Coronary artery (tissue), 2 donors: ENCODE results near the gene DOK3.

ENCODE experiments used
- DNase-seq: peaks from one replicate; pipeline ENCODE4 v3.0.0-alpha.2; 2017; ENCODE audit warnings: low spot score
- H3K27ac ChIP-seq, 2 donors: fragments of 200-600 bp; sonication (generic); one replicate each; pipeline ENCODE4 v1.5.1; 2016 to 2019
- H3K4me3 ChIP-seq: fragments of 200-600 bp; sonication (generic); 2 replicates; pipeline ENCODE4 v1.5.1; 2016; ENCODE audit warnings: mild to moderate bottlenecking, moderate library complexity
- CTCF ChIP-seq: fragments of 200-600 bp; sonication (generic); IDR thresholded peaks from one replicate; pipeline ENCODE4 v1.5.1; 2019; ENCODE audit warnings: antibody characterized with exemption

The DOK3 gene

GRCh38 chr5:177508837-177509236, 789 bp downstream of the DOK3 start:
- TF ChIP-seq CTCF, result no peak
- H3K27ac ChIP-seq, result peak overlapping the region in 1 of 2 donors; percentile 79
- no peak for DNase-seq
- H3K4me3 ChIP-seq, result peak overlapping the region; percentile 54

- DNase-seq, result no peak
- no peak for TF ChIP-seq CTCF
- peak overlapping the region; percentile 54 for H3K4me3 ChIP-seq
- peak overlapping the region in 1 of 2 donors; percentile 9 for H3K27ac ChIP-seq
Measured at GRCh38 chr5:177508221-177508611, 1.4 kb downstream of the DOK3 start.

- DNase-seq, result no peak
- Histone ChIP-seq H3K27ac (no peak overlapping the region), H3K4me3 (peak overlapping the region; percentile 54)
- no peak for TF ChIP-seq CTCF
Measured at GRCh38 chr5:177507596-177508220, 1.9 kb downstream of the DOK3 start.

- H3K27ac ChIP-seq, result no peak overlapping the region
- no peak for DNase-seq
- TF ChIP-seq CTCF, result no peak
- no peak overlapping the region for H3K4me3 ChIP-seq
Measured at GRCh38 chr5:177507165-177507564, 2.5 kb downstream of the DOK3 start.

- DNase-seq, result no peak
- no peak for TF ChIP-seq CTCF
- H3K4me3 ChIP-seq, result no peak overlapping the region
- H3K27ac ChIP-seq, result no peak overlapping the region
Measured at GRCh38 chr5:177505075-177505474, 4.6 kb downstream of the DOK3 start.

- no peak for DNase-seq
- TF ChIP-seq CTCF, result no peak
- Histone ChIP-seq H3K4me3 (no peak overlapping the region), H3K27ac (no peak overlapping the region)
Measured at GRCh38 chr5:177504086-177505056, 5.3 kb downstream of the DOK3 start.
